ENCODE results near the gene ZNF408.

Gene ZNF408

GRCh38 chr11:46676436-46677158 is 24.2 kb upstream of the ZNF408 start:
- no peak for DNase-seq

DNA sequence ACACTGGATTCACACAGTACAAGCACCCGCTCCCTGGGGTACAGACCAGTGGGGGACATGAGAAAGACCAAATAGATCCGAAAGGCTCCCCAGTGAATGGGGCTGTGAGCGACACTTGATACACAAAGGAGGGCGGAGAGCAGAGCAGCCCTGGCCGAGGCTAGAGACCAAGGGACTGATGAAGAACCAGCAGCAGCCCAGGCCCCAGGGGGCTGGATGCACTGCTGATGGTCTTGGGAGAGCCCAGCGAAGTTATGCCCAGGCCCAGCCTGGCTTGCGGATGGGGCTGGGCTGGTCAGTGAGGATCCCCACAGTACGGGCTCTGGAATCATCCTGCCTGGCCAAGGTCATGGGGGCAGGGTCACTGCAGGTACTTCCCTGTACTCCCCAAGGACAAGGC is 23.7 kb upstream of the ZNF408 start:
- no peak for DNase-seq

- DNase-seq: no peak
These were observed 22.7 kb upstream of the ZNF408 start for GRCh38 chr11:46677991-46678740.

DNA sequence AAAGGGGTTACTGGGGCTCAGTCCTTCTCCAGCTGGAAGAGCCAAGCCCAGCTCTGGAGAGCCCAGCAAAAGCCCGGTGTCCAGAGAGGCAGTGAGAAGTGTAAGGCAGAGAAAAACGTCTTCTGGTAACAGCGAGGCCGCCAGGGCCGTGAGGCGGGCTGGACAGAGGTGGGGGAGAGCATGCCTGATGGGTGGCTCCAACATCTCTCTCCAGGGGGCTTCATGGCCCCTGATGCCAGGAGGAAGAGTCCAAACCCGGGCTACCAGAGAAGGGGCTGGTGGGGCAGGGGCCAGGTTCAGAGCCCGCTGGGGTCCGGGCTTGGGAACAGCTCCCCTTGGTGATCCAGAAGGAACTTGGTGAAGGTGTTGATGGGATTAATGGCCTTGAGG is 22.1 kb upstream of the ZNF408 start:
- DNase-seq: no peak

DNA sequence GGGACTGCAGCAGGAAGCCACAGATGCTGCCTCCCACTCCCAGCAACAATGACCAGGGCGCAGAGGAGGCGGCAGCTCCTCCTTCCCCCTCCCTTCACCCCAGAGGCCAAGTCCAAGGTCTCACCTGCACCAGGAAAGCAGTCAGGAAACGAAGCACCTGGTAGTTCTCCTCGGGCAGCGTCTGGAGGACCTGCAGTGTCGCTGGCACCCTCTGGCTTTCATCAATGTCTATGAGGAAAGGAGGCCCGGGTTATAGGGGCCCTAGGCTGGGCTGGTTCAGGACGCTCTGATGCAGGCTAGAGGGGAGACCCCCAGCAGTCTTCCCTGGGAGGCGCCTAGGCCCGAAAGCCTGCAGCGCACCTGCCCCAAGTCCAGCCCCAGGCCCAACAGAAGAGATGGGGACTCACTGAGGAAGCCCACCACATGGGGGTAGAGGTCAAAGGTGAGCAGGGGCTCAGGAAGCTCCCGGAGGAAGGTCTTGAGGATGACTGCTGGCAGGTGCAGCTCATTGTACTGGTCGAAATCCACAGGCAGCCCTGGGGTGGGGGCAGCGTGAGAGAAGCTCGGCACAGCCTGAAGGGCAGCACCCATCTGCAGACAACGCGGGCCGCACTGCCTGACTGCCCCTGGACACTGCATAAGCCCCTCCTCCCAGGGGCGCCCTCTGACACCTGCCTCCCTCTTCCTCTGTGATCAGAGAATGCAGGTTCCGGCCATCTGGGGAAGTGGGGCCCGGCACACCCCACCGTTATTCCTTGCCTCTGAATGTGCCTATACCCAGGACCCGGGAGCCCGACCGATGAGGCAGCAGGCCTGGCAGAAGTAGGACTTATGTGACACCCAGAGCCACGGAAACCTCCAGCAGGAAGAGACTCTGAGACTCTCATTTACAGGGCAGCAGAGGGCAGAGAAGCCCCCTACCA is 21.3 kb upstream of the ZNF408 start:
- DNase-seq: no peak

DNA sequence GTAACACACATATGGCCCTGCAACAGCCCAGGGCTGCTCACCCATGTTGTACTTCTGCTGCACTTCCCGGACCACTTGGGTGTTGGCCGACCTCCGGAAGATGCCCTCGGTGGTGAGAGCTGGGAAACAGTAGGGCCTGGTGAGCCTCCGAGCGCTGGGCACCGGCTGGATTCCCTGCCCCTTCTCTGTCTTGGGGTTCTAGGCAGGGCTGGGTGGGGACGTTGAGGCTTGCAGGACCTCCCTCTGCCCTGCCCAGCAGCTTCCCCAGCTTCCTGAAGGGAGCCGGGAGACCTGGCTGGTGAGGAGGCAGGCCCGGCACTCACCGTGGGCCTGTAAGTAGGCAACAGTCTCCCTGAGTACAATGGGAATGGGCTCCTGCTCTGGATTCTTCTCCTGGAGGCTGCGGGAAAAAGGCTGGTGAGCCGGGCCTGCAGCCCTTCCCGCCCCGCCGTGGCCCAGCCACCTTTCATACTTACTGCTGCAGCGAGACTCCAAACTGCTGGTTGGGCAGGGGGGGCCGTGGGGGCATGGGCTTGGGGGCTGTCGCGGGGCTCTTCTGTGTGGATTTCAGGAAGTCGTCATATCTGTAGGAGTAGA is 20.6 kb upstream of the ZNF408 start:
- DNase-seq: no peak

DNA sequence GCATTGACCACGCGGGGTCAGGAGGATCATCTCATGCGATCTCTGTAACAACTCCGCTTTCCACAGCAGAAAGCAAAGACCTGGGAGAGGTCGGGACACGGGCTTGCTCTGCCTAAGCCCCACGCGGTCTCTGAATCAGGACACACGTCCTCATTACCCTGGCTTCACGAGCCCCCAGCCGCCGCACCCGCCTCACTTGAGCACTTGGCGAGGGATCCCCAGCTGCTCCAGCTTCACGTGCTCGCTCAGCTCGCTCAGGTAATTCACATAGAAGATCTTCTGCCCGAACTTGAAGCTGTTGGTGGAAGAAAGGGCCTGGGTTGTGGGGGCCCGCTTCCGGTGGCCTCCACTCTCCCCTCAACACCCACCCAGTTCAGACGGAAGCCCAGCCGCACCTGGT is 20.0 kb upstream of the ZNF408 start:
- no peak for DNase-seq

- DNase-seq: no peak
These were observed 19.0 kb upstream of the ZNF408 start for GRCh38 chr11:46681814-46682213.

DNA sequence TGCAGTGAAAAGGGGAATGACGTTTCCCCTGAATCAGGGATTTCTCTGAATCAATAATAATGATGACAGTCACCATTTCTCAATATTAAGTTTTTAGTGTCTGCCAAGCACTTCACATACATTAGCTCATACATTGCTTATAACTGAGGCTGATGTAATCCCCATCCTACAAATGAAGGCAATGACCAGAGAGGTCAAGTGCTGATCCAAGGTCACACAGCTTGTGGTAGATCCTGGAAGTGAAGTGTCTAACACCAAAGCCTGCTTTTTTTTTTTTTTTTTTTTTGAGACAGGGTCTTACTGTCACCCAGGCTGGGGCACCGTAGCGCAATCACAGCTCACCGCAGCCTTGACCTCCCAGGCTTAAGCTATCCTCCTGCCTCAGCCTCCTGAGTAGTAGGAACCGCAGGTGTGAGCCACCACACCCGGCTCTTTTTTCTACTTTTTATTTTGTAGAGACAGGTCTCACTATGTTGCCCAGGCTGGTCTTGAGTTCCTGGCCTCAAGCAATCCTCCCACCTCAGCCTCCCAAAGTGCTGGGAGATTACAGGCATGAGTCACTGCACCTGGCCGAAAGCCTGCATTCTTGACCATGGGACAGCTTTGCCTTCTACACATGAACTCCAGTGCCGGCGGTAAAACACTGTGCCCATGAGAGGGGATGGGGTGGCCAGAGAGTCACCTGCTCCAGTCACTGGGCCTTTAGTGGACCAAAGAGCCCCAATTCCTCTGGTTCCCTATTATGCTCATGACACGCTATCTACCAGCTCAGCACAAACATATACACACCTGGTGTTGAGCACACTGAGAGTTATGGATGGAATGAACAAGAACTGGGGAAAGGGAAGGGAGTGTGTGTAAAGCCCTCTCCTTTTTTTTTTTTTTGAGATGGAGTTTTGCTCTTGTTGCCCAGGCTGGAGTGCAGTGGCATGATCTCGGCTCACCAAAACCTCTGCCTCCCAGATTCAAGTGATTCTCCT is 17.8 kb upstream of the ZNF408 start:
- no peak for DNase-seq

DNA sequence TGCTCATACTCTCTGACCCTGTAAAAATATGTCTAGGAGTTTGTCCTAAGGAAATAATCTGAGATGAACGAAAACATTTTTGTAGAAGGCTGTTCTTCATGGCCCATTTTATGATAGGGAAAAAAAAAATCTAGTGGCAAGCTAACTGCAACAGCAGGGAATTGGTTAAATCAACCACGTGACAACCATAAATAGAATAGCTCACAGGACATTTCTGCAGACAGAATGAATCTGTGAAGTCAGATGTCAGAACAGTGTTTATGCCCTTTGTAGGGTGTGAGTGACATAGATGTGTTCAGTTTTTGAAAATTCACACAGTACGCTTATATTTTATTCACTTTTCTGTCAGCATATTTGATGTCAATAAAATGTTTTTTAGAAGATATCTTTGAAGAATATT is 16.5 kb upstream of the ZNF408 start:
- DNase-seq: no peak

DNA sequence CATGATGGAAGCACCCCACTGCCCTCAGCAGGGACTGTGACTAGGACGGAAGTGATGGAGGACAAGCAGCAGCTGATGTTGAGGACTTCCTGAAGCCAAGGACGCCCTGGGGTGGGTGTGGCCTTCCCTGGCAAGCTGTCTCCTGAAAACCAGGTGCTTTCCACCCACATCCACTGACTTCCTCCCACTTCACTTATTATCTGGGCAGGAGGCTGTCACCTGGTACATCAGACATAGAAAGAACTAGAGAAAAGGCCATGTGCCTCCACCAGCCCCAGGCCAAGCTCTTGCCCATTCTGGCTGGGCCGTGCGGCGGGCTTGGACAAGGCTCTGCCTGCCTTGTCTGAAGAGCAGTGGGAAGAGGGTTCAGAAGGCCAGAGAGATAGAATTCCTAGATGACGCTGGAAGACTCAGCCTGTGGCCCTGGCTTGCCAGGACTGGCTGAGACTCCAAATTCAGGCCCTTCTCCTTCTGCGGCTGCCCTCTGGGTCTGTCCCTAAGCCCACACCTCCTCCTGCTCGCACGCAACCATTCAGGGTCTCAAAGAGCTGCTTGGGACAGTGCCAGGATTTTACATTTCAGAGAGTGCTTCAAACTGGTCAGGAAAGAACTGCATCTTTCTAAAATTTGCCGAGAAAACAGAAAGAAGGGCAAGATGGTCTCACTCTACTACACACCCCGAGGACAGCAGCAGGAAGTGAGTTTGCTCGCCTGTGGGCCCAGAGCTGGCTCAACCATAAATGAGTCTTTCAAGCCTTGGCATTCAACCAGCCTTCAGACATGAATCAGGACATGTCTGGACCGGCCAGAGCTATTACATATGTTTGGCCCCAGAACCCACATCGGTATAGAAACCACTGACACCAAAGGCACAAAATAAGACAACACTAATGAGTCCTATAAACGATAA is 13.7 kb upstream of the ZNF408 start:
- no peak for DNase-seq

DNA sequence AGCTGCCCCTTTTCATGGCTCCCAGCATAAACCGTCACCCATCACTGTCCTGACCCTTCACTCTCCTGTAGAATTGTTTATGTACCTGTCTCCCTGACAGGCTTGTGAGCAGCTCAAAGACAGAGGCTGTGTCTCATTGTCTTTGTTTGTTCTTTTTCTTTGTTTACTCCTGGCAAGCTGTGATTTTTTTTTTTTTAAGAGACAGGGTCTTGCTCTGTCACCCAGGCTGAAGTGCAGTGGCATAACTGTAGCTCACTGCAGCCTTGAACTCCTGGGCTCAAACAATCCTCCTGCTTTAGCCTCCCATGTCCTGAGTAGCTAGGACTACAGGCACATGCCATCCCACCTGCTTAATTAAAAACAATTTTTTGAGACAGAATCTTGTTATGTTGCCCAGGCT is 10.1 kb upstream of the ZNF408 start:
- DNase-seq: no peak

DNA sequence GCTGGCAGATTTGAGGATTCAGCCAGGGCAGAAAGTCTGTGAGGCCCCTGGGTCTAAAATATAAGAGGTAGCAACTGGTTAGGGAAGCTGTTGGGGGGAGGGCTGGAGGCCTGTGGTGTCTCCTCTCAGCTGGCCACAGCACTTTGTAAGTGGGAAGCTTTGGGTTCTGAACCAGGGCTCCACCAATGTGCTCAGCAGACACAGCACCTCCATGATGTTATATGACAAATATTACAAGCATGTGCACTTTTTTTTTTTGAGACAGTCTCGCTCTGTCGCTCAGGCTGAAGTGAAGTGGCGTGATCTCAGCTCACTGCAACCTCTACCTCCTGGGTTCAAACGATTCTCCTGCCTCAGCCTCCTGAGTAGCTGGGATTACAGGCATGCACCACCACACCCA is 8.4 kb upstream of the ZNF408 start:
- DNase-seq: no peak

DNA sequence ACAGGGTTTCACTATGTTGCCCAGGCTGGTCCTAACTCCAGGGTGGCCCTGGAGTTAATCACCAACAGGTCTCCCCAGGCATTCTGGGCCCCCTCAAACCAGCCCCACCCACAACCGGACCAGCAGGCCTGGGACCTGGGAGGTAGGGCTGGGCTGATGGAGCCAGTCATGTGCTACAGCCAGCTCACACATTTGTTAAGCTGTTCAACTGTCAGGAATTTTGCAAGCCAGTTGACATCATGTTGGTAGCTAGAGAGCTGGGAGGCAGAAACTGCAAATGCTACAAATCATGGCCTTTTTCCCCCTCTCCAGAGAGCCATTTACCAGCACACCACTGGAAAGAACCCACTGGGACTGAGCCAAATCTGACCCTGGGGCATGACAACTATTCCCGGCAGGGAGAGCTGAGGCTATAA is 7.2 kb upstream of the ZNF408 start:
- DNase-seq: no peak

GRCh38 chr11:46694072-46694471 is 6.8 kb upstream of the ZNF408 start:
- DNase-seq: no peak

GRCh38 chr11:46694607-46695006 is 6.2 kb upstream of the ZNF408 start:
- no peak for DNase-seq

GRCh38 chr11:46695345-46696211 is 5.3 kb upstream of the ZNF408 start:
- no peak for DNase-seq

DNA sequence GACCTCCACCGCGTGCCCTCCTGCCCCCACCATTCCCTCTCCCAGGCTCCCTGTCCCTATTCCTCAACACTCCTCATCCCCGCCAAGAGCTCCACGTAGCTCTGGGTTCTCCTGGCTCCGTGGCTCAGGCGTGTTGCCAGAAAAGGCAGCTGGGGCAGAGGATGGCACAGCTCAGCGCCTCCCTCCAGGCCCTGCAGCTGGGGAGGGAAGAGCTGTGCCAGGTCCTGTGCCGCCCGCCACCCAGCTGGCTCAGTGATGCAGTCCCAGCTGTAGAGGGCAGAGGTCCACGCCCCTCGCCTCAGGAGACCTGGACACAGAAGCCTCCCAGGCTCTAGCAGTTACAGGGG is 4.6 kb upstream of the ZNF408 start:
- DNase-seq: no peak

DNA sequence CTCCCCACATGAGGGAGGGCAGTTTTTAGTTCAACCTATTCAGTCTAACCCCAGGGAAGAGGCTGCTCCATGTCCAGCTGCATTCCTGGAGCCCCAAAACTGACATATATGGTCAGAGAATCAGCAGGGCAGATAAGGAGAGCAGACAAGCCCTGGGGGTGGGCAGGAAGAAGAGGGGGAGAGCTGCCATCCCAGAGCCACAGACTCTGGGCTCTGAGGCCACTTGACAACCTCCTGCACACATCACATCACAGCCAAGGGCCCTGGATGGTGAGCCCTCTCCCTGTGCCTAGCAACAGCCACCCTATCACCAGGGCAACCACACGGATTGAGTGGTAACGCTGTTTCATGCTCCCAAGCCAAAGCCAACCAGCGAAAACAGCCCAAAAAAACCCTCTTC is 3.5 kb upstream of the ZNF408 start:
- no peak for DNase-seq

GRCh38 chr11:46697723-46698122 is 3.1 kb upstream of the ZNF408 start:
- DNase-seq: no peak

Measured in hematopoietic multipotent progenitor cell treated with erythropoietin and hydrocortisone succinate and interleukin-3 and kit ligand, for 8 days (in vitro differentiated cells).